Head of caudate nucleus (tissue), 42 donors: ENCODE results near the gene INAFM2.

Experiments
- DNase-seq, 42 donors: peaks; one replicate each; pipeline versions ENCODE4 v3.0.0 to v3.0.0-alpha.2; 2020 to 2021; ENCODE audit warnings: mixed read lengths in 7 of 42
- intact Hi-C: fragments of 100-400 bp; cut with DNase I; formaldehyde crosslinking; loops from one replicate; pipeline ENCODE4 v1.15.0; 2022

Gene INAFM2

GRCh38 chr15:40301467-40302179 lies 21.9 kb upstream of the INAFM2 start:
- DNase-seq, result peak in 20 of 42 donors; percentile 19 to 80 (median 55)
- intact Hi-C loops, result no loop called here

GRCh38 chr15:40302288-40302886 lies 21.1 kb upstream of the INAFM2 start:
- intact Hi-C loops, result no loop called here
- no peak for DNase-seq

- intact Hi-C loops, result no loop called here
- DNase-seq, result no peak
These were observed 20.5 kb upstream of the INAFM2 start for GRCh38 chr15:40302981-40303380.

GRCh38 chr15:40303576-40303975 lies 19.9 kb upstream of the INAFM2 start:
- intact Hi-C loops, result no loop called here
- no peak for DNase-seq

- DNase-seq, result peak in 1 of 42 donors; percentile 6
- intact Hi-C loops, result no loop called here
These were observed 18.2 kb upstream of the INAFM2 start for GRCh38 chr15:40305281-40305680.

- intact Hi-C loops, result no loop called here
- DNase-seq, result peak in 21 of 42 donors; percentile 29 to 64 (median 44)
These were observed 17.1 kb upstream of the INAFM2 start for GRCh38 chr15:40306371-40306770.

GRCh38 chr15:40306908-40307307 lies 16.6 kb upstream of the INAFM2 start:
- intact Hi-C loops, result no loop called here
- no peak for DNase-seq

- intact Hi-C loops, result no loop called here
- DNase-seq, result peak in 14 of 42 donors; percentile 11 to 64 (median 40)
These were observed 15.9 kb upstream of the INAFM2 start, which contains the start of gene PLCB2 for GRCh38 chr15:40307421-40308211. Gene PLCB2, minus strand, starts transcription at chr15:40307935. Its CDS starts 263 bp downstream, at chr15:40307672.

GRCh38 chr15:40309344-40309862 lies 14.1 kb upstream of the INAFM2 start:
- intact Hi-C loops, result no loop called here
- no peak for DNase-seq

- intact Hi-C loops, result no loop called here
- DNase-seq, result peak; percentile 33 to 82 (median 66)
These were observed 13.2 kb upstream of the INAFM2 start for GRCh38 chr15:40310001-40310959.

- no peak for DNase-seq
- intact Hi-C loops, result no loop called here
These were observed 12.5 kb upstream of the INAFM2 start for GRCh38 chr15:40310993-40311392.

GRCh38 chr15:40312370-40313158 lies 10.9 kb upstream of the INAFM2 start:
- intact Hi-C loops, result no loop called here
- DNase-seq, result no peak

GRCh38 chr15:40313531-40314398 lies 9.7 kb upstream of the INAFM2 start:
- peak in 35 of 42 donors; percentile 29 to 89 (median 62) for DNase-seq
- intact Hi-C loops, result no loop called here

GRCh38 chr15:40314723-40315276 lies 8.7 kb upstream of the INAFM2 start:
- intact Hi-C loops, result no loop called here
- no peak for DNase-seq

- intact Hi-C loops, result no loop called here
- DNase-seq, result no peak
These were observed 6.6 kb upstream of the INAFM2 start for GRCh38 chr15:40316931-40317330.

- intact Hi-C loops, result no loop called here
- no peak for DNase-seq
These were observed 5.9 kb upstream of the INAFM2 start for GRCh38 chr15:40317580-40317979.

GRCh38 chr15:40320409-40320808 lies 3.1 kb upstream of the INAFM2 start:
- DNase-seq, result no peak
- intact Hi-C loops, result no loop called here
